K562 (cell line): ENCODE data around the gene CDR2L. TPM values are rescaled to one million over a fixed set of nuclear protein-coding genes. Genes with fewer than 3 reads are reported as not detected.

ENCODE experiments used
- BRD4 ChIP-seq: fragments of 200-600 bp; sonication (generic); IDR thresholded peaks from 2 replicates; pipeline ENCODE4 v1.6.1; 2017; ENCODE audit warnings: inconsistent platforms
- CREBBP ChIP-seq: IDR thresholded peaks from one replicate; pipeline ENCODE4 v1.6.1; 2012; ENCODE audit warnings: low read depth, mild to moderate bottlenecking, control low read depth, inconsistent platforms, low read length
- DDX20 ChIP-seq: fragments of 450-650 bp; IDR thresholded peaks from 2 replicates; pipeline ENCODE4 v1.6.1; 2016; ENCODE audit warnings: missing genetic modification characterization, low read depth, mild to moderate bottlenecking, missing compliant biosample characterization, moderate library complexity
- DIDO1 ChIP-seq: fragments of 450-650 bp; IDR thresholded peaks from 2 replicates; pipeline ENCODE4 v1.6.1; 2016; ENCODE audit warnings: low read depth, missing biosample characterization, missing genetic modification characterization
- ELK3 ChIP-seq: fragments of 450-650 bp; formaldehyde crosslinking; IDR thresholded peaks from 2 replicates; pipeline ENCODE4 v1.4.0; 2020; ENCODE audit warnings: mild to moderate bottlenecking
- FOS ChIP-seq: IDR thresholded peaks from 3 replicates; pipeline ENCODE4 v1.6.1; 2011; ENCODE audit not compliant: insufficient read length; ENCODE audit errors: extremely low read depth
- FUS ChIP-seq: fragments of 200-400 bp; formaldehyde crosslinking; optimal IDR thresholded peaks from 2 replicates; pipeline ENCODE3; 2017; ENCODE audit warnings: low read depth, low read length
- KHSRP ChIP-seq: fragments of 450-650 bp; IDR thresholded peaks from 2 replicates; pipeline ENCODE4 v1.6.1; 2017
- KLF6 ChIP-seq: fragments of 250-450 bp; sonication (Bioruptor Pico); IDR thresholded peaks from 2 replicates; pipeline ENCODE4 v1.4.0; 2020; ENCODE audit warnings: mild to moderate bottlenecking, moderate library complexity, borderline replicate concordance
- MCM2 ChIP-seq: fragments of 450-650 bp; IDR thresholded peaks from 2 replicates; pipeline ENCODE4 v1.6.1; 2017; ENCODE audit warnings: low read depth, mild to moderate bottlenecking
- MTA3 ChIP-seq: fragments of 450-650 bp; formaldehyde crosslinking; IDR thresholded peaks from 2 replicates; pipeline ENCODE4 v1.6.1; 2017; ENCODE audit warnings: mild to moderate bottlenecking, borderline replicate concordance
- MYBL2 ChIP-seq, 2 experiments: fragments of 450-650 bp in 1 of 2; sonication (generic) in 1 of 2; formaldehyde crosslinking in 1 of 2; IDR thresholded peaks; 2 replicates each; pipeline versions ENCODE4 v1.6.1 to v1.8.1; 2017 to 2022; ENCODE audit warnings: borderline replicate concordance in 1 of 2, inconsistent platforms in 1 of 2, low read depth in 1 of 2, mild to moderate bottlenecking in 1 of 2, missing genetic modification reagents in 1 of 2, moderate library complexity in 1 of 2
- NCOA6 ChIP-seq: fragments of 450-650 bp; IDR thresholded peaks from 2 replicates; pipeline ENCODE4 v1.6.1; 2017; ENCODE audit warnings: mild to moderate bottlenecking
- NELFE ChIP-seq: IDR thresholded peaks from 2 replicates; pipeline ENCODE4 v1.6.1; 2011; ENCODE audit warnings: mild to moderate bottlenecking; ENCODE audit not compliant: insufficient read depth, insufficient read length
- POLR2AphosphoS5 ChIP-seq: IDR thresholded peaks from 2 replicates; pipeline ENCODE4 v1.6.1; 2011; ENCODE audit warnings: mild to moderate bottlenecking, low read depth, low read length, moderate library complexity; ENCODE audit not compliant: control insufficient read depth, insufficient read depth
- SFPQ ChIP-seq: fragments of 200-400 bp; formaldehyde crosslinking; IDR thresholded peaks from 2 replicates; pipeline ENCODE4 v1.6.1; 2017; ENCODE audit warnings: mild to moderate bottlenecking, low read depth, low read length, moderate library complexity
- ZHX1 ChIP-seq: fragments of 150-350 bp; conservative IDR thresholded peaks from 2 replicates; pipeline ENCODE4 v1.6.1; 2014; ENCODE audit warnings: low read length
- ZNF217 ChIP-seq: sonication (generic); formaldehyde crosslinking; IDR thresholded peaks from 2 replicates; pipeline ENCODE4 v1.8.0; 2022; ENCODE audit warnings: mild to moderate bottlenecking, missing genetic modification reagents
- ZNF384 ChIP-seq: IDR thresholded peaks from 2 replicates; pipeline ENCODE4 v1.6.1; 2012; ENCODE audit warnings: low read depth, low read length, improper control_type of control experiment
- ZNF449 ChIP-seq: fragments of 250-450 bp; sonication (Bioruptor Pico); IDR thresholded peaks from 2 replicates; pipeline ENCODE4 v1.8.0; 2022; ENCODE audit warnings: moderate library complexity, mild to moderate bottlenecking, inconsistent platforms
- ZNF57 ChIP-seq: fragments of 450-650 bp; formaldehyde crosslinking; IDR thresholded peaks from 2 replicates; pipeline ENCODE4 v1.4.0; 2020; ENCODE audit warnings: mild to moderate bottlenecking, moderate library complexity
- polyA plus RNA-seq, 8 experiments: library from polyadenylated mRNA; depleted of rRNA in 4 of 8; stranded (reverse) in 5 of 8; unstranded in 3 of 8; fragments of >200 nt; fragmentation: Nextera tagmentation in 2 of 8; fragmentation: Illumina TruSeq in 1 of 8; extraction: Ambion mirVana in 2 of 8; extraction: Trizol in 1 of 8; gene quantifications; 2 replicates each; pipeline versions ENCODE4 v1.2.1 to v1.2.3, GENCODE V29; 2011 to 2014; ENCODE audit warnings: inconsistent platforms in 1 of 8, missing spikeins in 1 of 8
- total RNA-seq, 7 experiments: library from RNA; depleted of rRNA in 6 of 7; stranded (reverse); fragments of >200 nt in 6 of 7; fragmentation: Illumina TruSeq in 2 of 7; extraction: Trizol in 2 of 7; gene quantifications; 2 replicates each; pipeline versions ENCODE4 v1.2.1 to v1.2.3, GENCODE V29; 2011 to 2021; ENCODE audit warnings: low replicate concordance in 1 of 7

Gene CDR2L
- total and polyA plus RNA-seq, 9 of the 15 experiments (the other 6 are each of a cell fraction or from before 2014, with no cell fraction given), result 2.7 to 16.0 (median 7.3) TPM

GRCh38 chr17:75046407-75047289, 59.2 kb downstream of the CDR2L start, which contains the start of the genes ATP5PD and KCTD2 (continued):
- TF ChIP-seq BRD4, result no peak
- no peak for TF ChIP-seq ZNF449
- TF ChIP-seq FUS, result no peak
- TF ChIP-seq CREBBP, result no peak
- TF ChIP-seq MCM2, result no peak
- peak; percentile 93 for TF ChIP-seq POLR2AphosphoS5
- TF ChIP-seq MYBL2 (IDR thresholded peaks at IDR 0.05; ENCODE audit: low read depth), result no peak
- no peak for TF ChIP-seq MYBL2 (CRISPR knock-in tag; IDR thresholded peaks at IDR 0.05; ENCODE audit: borderline replicate concordance)
- no peak for TF ChIP-seq DDX20 (tag)
- no peak for TF ChIP-seq ZNF57
- TF ChIP-seq SFPQ, result no peak
- TF ChIP-seq ZNF217, result no peak
- no peak for TF ChIP-seq NELFE
- TF ChIP-seq MTA3, result peak; percentile 91
- peak; percentile 94 for TF ChIP-seq FOS
- TF ChIP-seq ZNF384, result no peak
- TF ChIP-seq ELK3, result no peak
- peak; percentile 57; the same call in 1 of the 2 replicates for TF ChIP-seq DIDO1 (tag)
- no peak for TF ChIP-seq KLF6 (CRISPR knock-in tag)
- TF ChIP-seq KHSRP, result no peak
- no peak for TF ChIP-seq NCOA6
- TF ChIP-seq ZHX1, result no peak
